Measurements from ENCODE around the gene SLC6A6.

The SLC6A6 gene

GRCh38 chr3:14454639-14455310 is 52.4 kb downstream of the SLC6A6 start:
- DNase-seq: no peak

GRCh38 chr3:14455571-14456317 is 53.3 kb downstream of the SLC6A6 start:
- no peak for DNase-seq

- DNase-seq: no peak
These were observed 54.4 kb downstream of the SLC6A6 start for GRCh38 chr3:14456794-14457193.

- DNase-seq: no peak
These were observed 55.1 kb downstream of the SLC6A6 start for GRCh38 chr3:14457481-14457880.

GRCh38 chr3:14457999-14458398 is 55.6 kb downstream of the SLC6A6 start:
- DNase-seq: no peak

- DNase-seq: no peak
These were observed 56.2 kb downstream of the SLC6A6 start for GRCh38 chr3:14458434-14459275.

GRCh38 chr3:14459384-14459783 is 57.0 kb downstream of the SLC6A6 start:
- no peak for DNase-seq

GRCh38 chr3:14459787-14460186 is 57.4 kb downstream of the SLC6A6 start:
- no peak for DNase-seq

- no peak for DNase-seq
These were observed 58.1 kb downstream of the SLC6A6 start for GRCh38 chr3:14460342-14461005.

GRCh38 chr3:14461006-14461747 is 58.8 kb downstream of the SLC6A6 start:
- no peak for DNase-seq

GRCh38 chr3:14461748-14462324 is 59.4 kb downstream of the SLC6A6 start:
- DNase-seq: peak; percentile 35

GRCh38 chr3:14462738-14463137 is 60.3 kb downstream of the SLC6A6 start:
- peak; percentile 56 for DNase-seq

GRCh38 chr3:14463330-14464140 is 61.1 kb downstream of the SLC6A6 start:
- DNase-seq: no peak

- no peak for DNase-seq
These were observed 61.7 kb downstream of the SLC6A6 start for GRCh38 chr3:14464141-14464465.

GRCh38 chr3:14464521-14464920 is 62.1 kb downstream of the SLC6A6 start:
- no peak for DNase-seq

GRCh38 chr3:14465425-14465824 is 63.0 kb downstream of the SLC6A6 start:
- no peak for DNase-seq

GRCh38 chr3:14466179-14466903 is 63.9 kb downstream of the SLC6A6 start:
- no peak for DNase-seq

- peak; percentile 41 for DNase-seq
These were observed 65.6 kb downstream of the SLC6A6 start for GRCh38 chr3:14467814-14468620.

GRCh38 chr3:14468621-14468981 is 66.2 kb downstream of the SLC6A6 start:
- DNase-seq: no peak

GRCh38 chr3:14470461-14470860 is 68.1 kb downstream of the SLC6A6 start:
- DNase-seq: no peak

Data from stimulated activated CD4-positive, alpha-beta T cell treated with anti-CD3 and anti-CD28 coated beads, Interleukin-15, amount 100 ng/mL, for 24 hours (primary cell).